Measurements from ENCODE around the gene MTERF2. TPM values are rescaled to one million over a fixed set of nuclear protein-coding genes. Genes with fewer than 3 reads are reported as not detected.

MTERF2 gene
- total and polyA plus RNA-seq, 2 donors (not counting 3 experiments of a cell fraction or from before 2014, with no cell fraction given) = 3.4 to 9.6 TPM

DNA sequence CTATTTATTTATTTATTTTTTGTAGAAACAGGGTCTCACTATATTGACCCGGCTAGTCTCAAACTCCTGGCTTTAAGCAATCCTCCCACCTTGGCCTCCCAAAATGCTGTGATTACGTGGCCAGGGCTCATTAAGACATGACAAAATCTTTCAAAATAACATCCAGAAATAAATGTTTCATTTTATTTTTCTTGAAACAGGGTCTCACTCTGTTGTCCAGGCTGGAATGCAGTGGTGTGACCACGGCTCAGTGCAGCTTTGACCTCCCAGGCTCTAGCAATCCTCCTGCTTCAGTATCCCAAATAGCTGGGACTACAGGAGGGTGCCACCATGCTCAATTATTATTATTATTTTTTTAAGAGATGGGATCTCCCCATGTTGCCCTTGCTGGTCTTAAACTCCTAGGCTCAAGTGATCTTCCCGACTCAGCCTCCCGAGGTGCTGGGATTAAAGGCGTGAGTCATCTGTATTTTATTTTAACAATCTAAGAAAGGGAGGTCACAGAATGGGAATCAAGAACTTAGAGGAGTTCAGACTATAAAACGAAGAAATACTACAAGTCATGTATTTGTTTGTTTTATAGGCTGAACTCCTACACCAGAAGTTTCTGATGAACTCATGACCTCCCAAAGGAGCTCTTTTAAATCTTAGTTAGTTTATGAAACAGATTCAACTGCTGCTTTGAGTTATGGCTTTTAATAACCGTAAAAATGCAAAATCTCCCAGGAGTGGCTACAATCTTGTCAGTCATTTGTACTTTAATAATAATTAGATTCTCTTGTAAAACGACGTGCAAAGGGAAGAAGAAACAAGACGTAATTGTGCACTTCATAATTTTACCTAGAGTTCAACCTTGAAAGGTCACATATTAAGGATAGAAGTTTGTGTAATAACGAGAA lies 33.3 kb downstream of the MTERF2 start:
- peaks cover 0 to 8% of the 10 kb centered on the region in 2 experiments for H3K27me3 ChIP-seq (ENCODE audit: control insufficient read depth in 2 of 2, insufficient read depth in 2 of 2, low read length in 2 of 2)
- no peak overlapping the region for H2AFZ ChIP-seq (ENCODE audit: low read depth, low read length)
- no peaks in the 10 kb centered on the region for H3K36me3 ChIP-seq (ENCODE audit: control insufficient read depth in 2 of 2, extremely low read depth in 1 of 2, insufficient read depth in 2 of 2, low read length in 2 of 2)
- dilution Hi-C loops (cut with MboI; ENCODE audit: extremely low pct_ligation_motif_present, low sequenced_read_pairs) = no loop called here
- H3K9me1 ChIP-seq (replicated peaks; ENCODE audit: control insufficient read depth, extremely low read depth, insufficient read depth, low read length) = peaks cover under 1% of the 10 kb centered on the region
- no peak for TF ChIP-seq MYC (IDR thresholded peaks at IDR 0.05; ENCODE audit: low read depth, low read length)
- no peak for TF ChIP-seq FOS (IDR thresholded peaks at IDR 0.05; ENCODE audit: borderline replicate concordance, insufficient read depth, low read length)
- TF ChIP-seq POLR2A (IDR thresholded peaks at IDR 0.05; ENCODE audit: low read depth, low read length) = no peak
- TF ChIP-seq GATA2 (IDR thresholded peaks at IDR 0.05; ENCODE audit: insufficient read depth, insufficient read length, low read depth, low read length) = no peak
- TF ChIP-seq POLR2AphosphoS5 (IDR thresholded peaks at IDR 0.05; ENCODE audit: insufficient read depth, low read depth, low read length) = no peak
- H3K4me3 ChIP-seq (replicated peaks in 1 of 3; ENCODE audit: insufficient read depth in 1 of 3, low read depth in 1 of 3, low read length in 3 of 3) = no peak overlapping the region
- no peaks in the 10 kb centered on the region for H4K20me1 ChIP-seq (replicated peaks; ENCODE audit: control insufficient read depth, extremely low read depth, insufficient read depth, low read length)
- intact Hi-C loops (cut with micrococcal nuclease) = no loop called here
- no peak for FAIRE-seq
- H3K4me2 ChIP-seq (ENCODE audit: insufficient read depth, low read length) = peak overlapping the region; percentile 76
- peaks cover 25% of the 10 kb centered on the region for H3K79me2 ChIP-seq (ENCODE audit: control insufficient read depth, insufficient read depth, low read length)
- H3K9ac ChIP-seq (replicated peaks; ENCODE audit: extremely low read depth, insufficient read depth, low read length) = no peak overlapping the region
- no peak overlapping the region for H3K27ac ChIP-seq (ENCODE audit: insufficient read depth, low read depth, low read length)
- CTCF ChIA-PET = interaction anchor here (0.8 kb wide), 1 partner anchor 34 kb away, joined by 4 read pairs; no protein-coding TSS in a partner anchor
- H3K9me3 ChIP-seq (replicated peaks; ENCODE audit: control insufficient read depth, insufficient read depth, low read length) = no peaks in the 10 kb centered on the region
- peak; percentile 10 for DNase-seq (ENCODE audit: low read depth, low spot score)
- peaks cover 9% of the 10 kb centered on the region for H3K4me1 ChIP-seq (ENCODE audit: control insufficient read depth, extremely low read depth, insufficient read depth, low read length)
- no TSS peak for BruUV-seq (replicated peaks)
- POLR2A ChIA-PET = no interaction called here

DNA sequence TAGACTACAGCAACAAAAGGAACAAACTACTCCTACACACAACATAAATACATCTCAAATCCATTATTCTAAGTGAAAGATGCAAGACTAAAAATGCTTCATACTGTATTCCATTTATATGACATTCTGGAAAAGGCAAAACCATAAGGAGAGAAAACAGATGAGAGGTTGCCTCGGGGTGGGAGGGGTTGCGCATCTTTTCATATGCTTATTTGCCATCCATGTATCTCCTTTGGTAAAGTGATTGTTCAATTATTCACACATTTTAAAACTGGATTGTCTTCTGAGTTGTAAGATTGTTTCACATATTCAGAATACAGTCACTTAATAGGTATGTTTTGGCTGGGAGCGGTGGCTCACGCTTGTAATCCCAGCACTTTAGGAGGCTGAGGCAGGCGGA lies 36.4 kb downstream of the MTERF2 start:
- H2AFZ ChIP-seq (ENCODE audit: low read depth, low read length) = no peak overlapping the region
- H3K27me3 ChIP-seq (ENCODE audit: control insufficient read depth in 2 of 2, insufficient read depth in 2 of 2, low read length in 2 of 2) = peaks cover 2 to 8% of the 10 kb centered on the region in 2 experiments
- no peaks in the 10 kb centered on the region for H3K79me2 ChIP-seq (ENCODE audit: control insufficient read depth, insufficient read depth, low read length)
- no peaks in the 10 kb centered on the region for H3K9me1 ChIP-seq (replicated peaks; ENCODE audit: control insufficient read depth, extremely low read depth, insufficient read depth, low read length)
- intact Hi-C loops (cut with micrococcal nuclease) = no loop called here
- dilution Hi-C loops (cut with MboI; ENCODE audit: extremely low pct_ligation_motif_present, low sequenced_read_pairs) = no loop called here
- H3K4me2 ChIP-seq (ENCODE audit: insufficient read depth, low read length) = no peak overlapping the region
- H3K4me3 ChIP-seq (replicated peaks in 1 of 3; ENCODE audit: insufficient read depth in 1 of 3, low read depth in 1 of 3, low read length in 3 of 3) = no peak overlapping the region
- H3K36me3 ChIP-seq (ENCODE audit: control insufficient read depth in 2 of 2, extremely low read depth in 1 of 2, insufficient read depth in 2 of 2, low read length in 2 of 2) = no peaks in the 10 kb centered on the region
- ChIA-PET POLR2A (no interaction called here), CTCF (no interaction called here)
- TF ChIP-seq JUN (IDR thresholded peaks at IDR 0.05; ENCODE audit: borderline replicate concordance, insufficient read depth, insufficient read length, low read depth) (no peak), GATA2 (IDR thresholded peaks at IDR 0.05; ENCODE audit: insufficient read depth, insufficient read length, low read depth, low read length) (no peak), EZH2 (IDR thresholded peaks at IDR 0.05; ENCODE audit: borderline replicate concordance, low read depth, low read length, severe bottlenecking) (no peak), POLR2AphosphoS5 (IDR thresholded peaks at IDR 0.05; ENCODE audit: insufficient read depth, low read depth, low read length) (no peak), POLR2A (IDR thresholded peaks at IDR 0.05; ENCODE audit: low read depth, low read length) (no peak), FOS (IDR thresholded peaks at IDR 0.05; ENCODE audit: borderline replicate concordance, insufficient read depth, low read length) (no peak), MYC (IDR thresholded peaks at IDR 0.05; ENCODE audit: low read depth, low read length) (no peak)
- TF ChIP-seq, protein P1, sequence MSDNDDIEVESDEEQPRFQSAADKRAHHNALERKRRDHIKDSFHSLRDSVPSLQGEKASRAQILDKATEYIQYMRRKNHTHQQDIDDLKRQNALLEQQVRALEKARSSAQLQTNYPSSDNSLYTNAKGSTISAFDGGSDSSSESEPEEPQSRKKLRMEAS (IDR thresholded peaks at IDR 0.05; ENCODE audit: insufficient read depth, insufficient read length) = no peak
- TF ChIP-seq, protein P2, sequence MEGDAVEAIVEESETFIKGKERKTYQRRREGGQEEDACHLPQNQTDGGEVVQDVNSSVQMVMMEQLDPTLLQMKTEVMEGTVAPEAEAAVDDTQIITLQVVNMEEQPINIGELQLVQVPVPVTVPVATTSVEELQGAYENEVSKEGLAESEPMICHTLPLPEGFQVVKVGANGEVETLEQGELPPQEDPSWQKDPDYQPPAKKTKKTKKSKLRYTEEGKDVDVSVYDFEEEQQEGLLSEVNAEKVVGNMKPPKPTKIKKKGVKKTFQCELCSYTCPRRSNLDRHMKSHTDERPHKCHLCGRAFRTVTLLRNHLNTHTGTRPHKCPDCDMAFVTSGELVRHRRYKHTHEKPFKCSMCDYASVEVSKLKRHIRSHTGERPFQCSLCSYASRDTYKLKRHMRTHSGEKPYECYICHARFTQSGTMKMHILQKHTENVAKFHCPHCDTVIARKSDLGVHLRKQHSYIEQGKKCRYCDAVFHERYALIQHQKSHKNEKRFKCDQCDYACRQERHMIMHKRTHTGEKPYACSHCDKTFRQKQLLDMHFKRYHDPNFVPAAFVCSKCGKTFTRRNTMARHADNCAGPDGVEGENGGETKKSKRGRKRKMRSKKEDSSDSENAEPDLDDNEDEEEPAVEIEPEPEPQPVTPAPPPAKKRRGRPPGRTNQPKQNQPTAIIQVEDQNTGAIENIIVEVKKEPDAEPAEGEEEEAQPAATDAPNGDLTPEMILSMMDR (IDR thresholded peaks at IDR 0.05; ENCODE audit: extremely low read depth in 1 of 2, insufficient read depth in 1 of 2, low read depth in 1 of 2, low read length in 2 of 2) = no peak
- no peaks in the 10 kb centered on the region for H3K9me3 ChIP-seq (replicated peaks; ENCODE audit: control insufficient read depth, insufficient read depth, low read length)
- H3K9ac ChIP-seq (replicated peaks; ENCODE audit: extremely low read depth, insufficient read depth, low read length) = no peak overlapping the region
- DNase-seq (ENCODE audit: low read depth, low spot score) (no peak), FAIRE-seq (no peak)
- no TSS peak for BruUV-seq (replicated peaks)
- no peaks in the 10 kb centered on the region for H4K20me1 ChIP-seq (replicated peaks; ENCODE audit: control insufficient read depth, extremely low read depth, insufficient read depth, low read length)
- no peak overlapping the region for H3K27ac ChIP-seq (ENCODE audit: insufficient read depth, low read depth, low read length)
- H3K4me1 ChIP-seq (ENCODE audit: control insufficient read depth, extremely low read depth, insufficient read depth, low read length) = peaks cover 9% of the 10 kb centered on the region
